ENCODE measurements around the gene NAPG.

DNA sequence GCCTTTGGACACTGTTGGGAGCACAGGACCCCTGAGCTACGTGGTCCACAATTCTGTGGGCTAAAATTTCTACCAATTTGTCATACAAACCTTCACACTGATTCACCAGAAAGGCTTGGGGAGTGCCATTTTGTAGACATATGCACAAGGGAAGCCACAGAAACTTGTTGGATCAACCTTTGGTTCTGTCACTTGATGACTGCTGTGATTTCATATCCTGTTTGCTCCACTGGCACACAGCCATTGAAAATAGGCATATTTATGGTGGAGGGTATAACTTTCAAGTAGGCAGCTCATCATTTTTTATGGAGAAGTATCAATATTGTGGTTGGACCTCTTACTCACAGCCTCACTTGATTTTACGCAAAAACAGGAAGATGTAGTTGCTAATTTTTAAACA, 10.5 kb downstream of the NAPG start:
- TF ChIP-seq, protein P1, sequence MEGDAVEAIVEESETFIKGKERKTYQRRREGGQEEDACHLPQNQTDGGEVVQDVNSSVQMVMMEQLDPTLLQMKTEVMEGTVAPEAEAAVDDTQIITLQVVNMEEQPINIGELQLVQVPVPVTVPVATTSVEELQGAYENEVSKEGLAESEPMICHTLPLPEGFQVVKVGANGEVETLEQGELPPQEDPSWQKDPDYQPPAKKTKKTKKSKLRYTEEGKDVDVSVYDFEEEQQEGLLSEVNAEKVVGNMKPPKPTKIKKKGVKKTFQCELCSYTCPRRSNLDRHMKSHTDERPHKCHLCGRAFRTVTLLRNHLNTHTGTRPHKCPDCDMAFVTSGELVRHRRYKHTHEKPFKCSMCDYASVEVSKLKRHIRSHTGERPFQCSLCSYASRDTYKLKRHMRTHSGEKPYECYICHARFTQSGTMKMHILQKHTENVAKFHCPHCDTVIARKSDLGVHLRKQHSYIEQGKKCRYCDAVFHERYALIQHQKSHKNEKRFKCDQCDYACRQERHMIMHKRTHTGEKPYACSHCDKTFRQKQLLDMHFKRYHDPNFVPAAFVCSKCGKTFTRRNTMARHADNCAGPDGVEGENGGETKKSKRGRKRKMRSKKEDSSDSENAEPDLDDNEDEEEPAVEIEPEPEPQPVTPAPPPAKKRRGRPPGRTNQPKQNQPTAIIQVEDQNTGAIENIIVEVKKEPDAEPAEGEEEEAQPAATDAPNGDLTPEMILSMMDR (IDR thresholded peaks at IDR 0.05; ENCODE audit: low read depth, low read length, missing input control) = no peak
- TF ChIP-seq MAX (IDR thresholded peaks at IDR 0.05) (no peak), GABPA (IDR thresholded peaks at IDR 0.05 in 1 of 2, conservative IDR thresholded peaks at IDR 0.05 in 1 of 2) (no peak), EGR1 (IDR thresholded peaks at IDR 0.05; ENCODE audit: low read depth in 2 of 2) (no peak), SP1 (IDR thresholded peaks at IDR 0.05) (no peak), TAF1 (conservative IDR thresholded peaks at IDR 0.05) (no peak), YY1 (IDR thresholded peaks at IDR 0.05) (no peak)
- TF ChIP-seq, protein P2, sequence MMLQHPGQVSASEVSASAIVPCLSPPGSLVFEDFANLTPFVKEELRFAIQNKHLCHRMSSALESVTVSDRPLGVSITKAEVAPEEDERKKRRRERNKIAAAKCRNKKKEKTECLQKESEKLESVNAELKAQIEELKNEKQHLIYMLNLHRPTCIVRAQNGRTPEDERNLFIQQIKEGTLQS (IDR thresholded peaks at IDR 0.05) = no peak
- TF ChIP-seq, protein P3, sequence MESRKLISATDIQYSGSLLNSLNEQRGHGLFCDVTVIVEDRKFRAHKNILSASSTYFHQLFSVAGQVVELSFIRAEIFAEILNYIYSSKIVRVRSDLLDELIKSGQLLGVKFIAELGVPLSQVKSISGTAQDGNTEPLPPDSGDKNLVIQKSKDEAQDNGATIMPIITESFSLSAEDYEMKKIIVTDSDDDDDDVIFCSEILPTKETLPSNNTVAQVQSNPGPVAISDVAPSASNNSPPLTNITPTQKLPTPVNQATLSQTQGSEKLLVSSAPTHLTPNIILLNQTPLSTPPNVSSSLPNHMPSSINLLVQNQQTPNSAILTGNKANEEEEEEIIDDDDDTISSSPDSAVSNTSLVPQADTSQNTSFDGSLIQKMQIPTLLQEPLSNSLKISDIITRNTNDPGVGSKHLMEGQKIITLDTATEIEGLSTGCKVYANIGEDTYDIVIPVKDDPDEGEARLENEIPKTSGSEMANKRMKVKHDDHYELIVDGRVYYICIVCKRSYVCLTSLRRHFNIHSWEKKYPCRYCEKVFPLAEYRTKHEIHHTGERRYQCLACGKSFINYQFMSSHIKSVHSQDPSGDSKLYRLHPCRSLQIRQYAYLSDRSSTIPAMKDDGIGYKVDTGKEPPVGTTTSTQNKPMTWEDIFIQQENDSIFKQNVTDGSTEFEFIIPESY (IDR thresholded peaks at IDR 0.05) = no peak
- TF ChIP-seq, protein P4, sequence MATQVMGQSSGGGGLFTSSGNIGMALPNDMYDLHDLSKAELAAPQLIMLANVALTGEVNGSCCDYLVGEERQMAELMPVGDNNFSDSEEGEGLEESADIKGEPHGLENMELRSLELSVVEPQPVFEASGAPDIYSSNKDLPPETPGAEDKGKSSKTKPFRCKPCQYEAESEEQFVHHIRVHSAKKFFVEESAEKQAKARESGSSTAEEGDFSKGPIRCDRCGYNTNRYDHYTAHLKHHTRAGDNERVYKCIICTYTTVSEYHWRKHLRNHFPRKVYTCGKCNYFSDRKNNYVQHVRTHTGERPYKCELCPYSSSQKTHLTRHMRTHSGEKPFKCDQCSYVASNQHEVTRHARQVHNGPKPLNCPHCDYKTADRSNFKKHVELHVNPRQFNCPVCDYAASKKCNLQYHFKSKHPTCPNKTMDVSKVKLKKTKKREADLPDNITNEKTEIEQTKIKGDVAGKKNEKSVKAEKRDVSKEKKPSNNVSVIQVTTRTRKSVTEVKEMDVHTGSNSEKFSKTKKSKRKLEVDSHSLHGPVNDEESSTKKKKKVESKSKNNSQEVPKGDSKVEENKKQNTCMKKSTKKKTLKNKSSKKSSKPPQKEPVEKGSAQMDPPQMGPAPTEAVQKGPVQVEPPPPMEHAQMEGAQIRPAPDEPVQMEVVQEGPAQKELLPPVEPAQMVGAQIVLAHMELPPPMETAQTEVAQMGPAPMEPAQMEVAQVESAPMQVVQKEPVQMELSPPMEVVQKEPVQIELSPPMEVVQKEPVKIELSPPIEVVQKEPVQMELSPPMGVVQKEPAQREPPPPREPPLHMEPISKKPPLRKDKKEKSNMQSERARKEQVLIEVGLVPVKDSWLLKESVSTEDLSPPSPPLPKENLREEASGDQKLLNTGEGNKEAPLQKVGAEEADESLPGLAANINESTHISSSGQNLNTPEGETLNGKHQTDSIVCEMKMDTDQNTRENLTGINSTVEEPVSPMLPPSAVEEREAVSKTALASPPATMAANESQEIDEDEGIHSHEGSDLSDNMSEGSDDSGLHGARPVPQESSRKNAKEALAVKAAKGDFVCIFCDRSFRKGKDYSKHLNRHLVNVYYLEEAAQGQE (IDR thresholded peaks at IDR 0.05) = no peak
